ENCODE data around the gene ABHD6. TPM values are rescaled to one million over a fixed set of nuclear protein-coding genes. Genes with fewer than 3 reads are reported as not detected.
"Not testable (repeated sequence)": the region's sequence is repeated elsewhere in the genome, so short reads cannot be mapped to it uniquely, and the experiment has no call there.

ABHD6 gene
- total RNA-seq, 2 donors from 2014 or later, result 3.5 to 5.5 TPM

- Mint-ChIP-seq H3K9me3 (no peaks in the 10 kb centered on the region), H3K36me3 (peaks cover 0 to 5% of the 10 kb centered on the region in 2 donors), H3K27ac (no peak overlapping the region)
- DNase-seq (ENCODE audit: low spot score in 2 of 2) (no peak), ATAC-seq (no peak)
These were observed 49.8 kb downstream of the ABHD6 start for GRCh38 chr3:58287354-58287753.

DNA sequence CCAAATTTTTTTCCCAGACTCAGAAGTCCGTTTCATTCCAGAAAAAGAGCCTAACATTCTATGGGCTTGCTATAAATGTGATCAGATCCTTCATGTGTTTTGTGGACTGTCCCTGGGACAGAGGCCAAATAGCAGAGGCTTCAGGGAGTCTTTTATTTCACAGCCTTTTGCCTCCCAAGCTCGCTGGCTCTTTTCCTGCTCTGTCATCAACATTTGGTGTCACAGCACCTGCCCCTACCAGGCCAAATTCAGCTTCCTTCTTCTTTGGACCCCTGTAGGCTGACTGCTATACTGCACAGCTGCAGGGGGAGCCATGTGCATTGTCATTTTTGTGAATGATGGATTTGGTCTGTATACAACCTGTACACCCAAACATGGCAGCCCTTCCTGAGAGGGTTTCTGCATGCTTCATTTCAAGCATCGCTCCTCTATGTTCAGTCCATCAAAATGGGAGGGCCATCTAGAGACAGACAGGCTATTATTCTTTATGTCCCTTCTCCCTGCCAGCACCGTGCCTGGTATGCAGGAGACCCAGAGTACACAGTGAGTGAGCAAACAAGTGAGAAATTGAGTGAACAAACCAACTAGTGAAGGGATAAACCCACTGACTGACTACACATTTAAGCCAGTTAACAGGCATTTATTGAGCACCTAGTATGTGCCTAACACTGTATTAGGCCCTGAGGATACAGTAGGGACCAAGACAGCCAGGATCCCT, 50.6 kb downstream of the ABHD6 start:
- H3K36me3 Mint-ChIP-seq, result peaks cover 0 to 5% of the 10 kb centered on the region in 2 donors
- H3K27ac Mint-ChIP-seq, result no peak overlapping the region
- H3K9me3 Mint-ChIP-seq, result no peaks in the 10 kb centered on the region
- no peak for ATAC-seq
- DNase-seq (ENCODE audit: low spot score in 2 of 2), result no peak

DNA sequence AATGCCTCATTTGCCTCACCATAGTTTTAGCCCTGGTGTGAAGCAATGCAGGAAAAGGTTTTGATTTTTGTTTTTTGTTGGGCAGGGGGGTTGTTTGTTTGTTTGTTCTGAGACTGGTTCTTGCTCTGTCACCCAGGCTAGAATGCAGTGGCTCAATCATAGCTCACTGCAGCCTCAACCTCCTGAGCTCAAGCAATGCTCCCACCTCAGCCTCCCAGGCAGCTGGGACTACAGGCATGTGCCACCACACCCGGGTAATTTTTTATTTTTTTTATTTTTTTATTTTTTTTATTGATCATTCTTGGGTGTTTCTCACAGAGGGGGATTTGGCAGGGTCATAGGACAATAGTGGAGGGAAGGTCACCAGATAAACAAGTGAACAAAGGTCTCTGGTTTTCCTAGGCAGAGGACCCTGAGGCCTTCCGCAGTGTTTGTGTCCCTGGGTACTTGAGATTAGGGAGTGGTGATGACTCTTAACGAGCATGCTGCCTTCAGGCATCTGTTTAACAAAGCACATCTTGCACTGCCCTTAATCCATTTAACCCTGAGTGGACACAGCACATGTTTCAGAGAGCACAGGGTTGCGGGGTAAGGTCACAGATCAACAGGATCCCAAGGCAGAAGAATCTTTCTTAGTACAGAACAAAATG, 51.5 kb downstream of the ABHD6 start:
- H3K27ac Mint-ChIP-seq; H3K9me3 Mint-ChIP-seq; ATAC-seq; DNase-seq (ENCODE audit: low spot score in 2 of 2); H3K36me3 Mint-ChIP-seq: not testable (repeated sequence)

DNA sequence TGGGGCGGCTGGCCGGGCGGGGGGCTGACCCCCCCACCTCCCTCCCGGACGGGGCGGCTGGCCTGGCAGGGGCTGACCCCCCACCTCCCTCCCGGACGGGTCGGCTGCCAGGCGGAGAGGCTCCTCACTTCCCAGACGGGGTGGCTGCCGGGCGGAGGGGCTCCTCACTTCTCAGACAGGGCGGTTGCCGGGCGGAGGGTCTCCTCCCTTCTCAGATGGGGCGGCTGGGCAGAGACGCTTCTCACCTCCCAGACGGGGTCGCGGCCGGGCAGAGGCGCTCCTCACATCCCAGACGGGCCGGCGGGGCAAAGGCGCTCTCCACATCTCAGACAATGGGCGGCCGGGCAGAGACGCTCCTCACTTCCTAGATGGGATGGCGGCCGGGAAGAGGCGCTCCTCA, 52.9 kb downstream of the ABHD6 start:
- ATAC-seq; DNase-seq (ENCODE audit: low spot score in 2 of 2); H3K27ac Mint-ChIP-seq; H3K36me3 Mint-ChIP-seq; H3K9me3 Mint-ChIP-seq: not testable (repeated sequence)

- Mint-ChIP-seq H3K36me3 (peaks cover 0 to 4% of the 10 kb centered on the region in 2 donors), H3K27ac (peak overlapping the region in 1 of 2 donors; percentile 23), H3K9me3 (no peaks in the 10 kb centered on the region)
- ATAC-seq, result no peak
- DNase-seq (ENCODE audit: low spot score in 2 of 2), result no peak
These were observed 54.2 kb downstream of the ABHD6 start for GRCh38 chr3:58291671-58292338.

GRCh38 chr3:58292866-58293265, 55.3 kb downstream of the ABHD6 start:
- H3K27ac Mint-ChIP-seq, result peak overlapping the region in 1 of 2 donors; percentile 18
- peaks cover 0 to 4% of the 10 kb centered on the region in 2 donors for H3K36me3 Mint-ChIP-seq
- no peaks in the 10 kb centered on the region for H3K9me3 Mint-ChIP-seq
- DNase-seq (ENCODE audit: low spot score in 2 of 2) (no peak), ATAC-seq (no peak)

DNA sequence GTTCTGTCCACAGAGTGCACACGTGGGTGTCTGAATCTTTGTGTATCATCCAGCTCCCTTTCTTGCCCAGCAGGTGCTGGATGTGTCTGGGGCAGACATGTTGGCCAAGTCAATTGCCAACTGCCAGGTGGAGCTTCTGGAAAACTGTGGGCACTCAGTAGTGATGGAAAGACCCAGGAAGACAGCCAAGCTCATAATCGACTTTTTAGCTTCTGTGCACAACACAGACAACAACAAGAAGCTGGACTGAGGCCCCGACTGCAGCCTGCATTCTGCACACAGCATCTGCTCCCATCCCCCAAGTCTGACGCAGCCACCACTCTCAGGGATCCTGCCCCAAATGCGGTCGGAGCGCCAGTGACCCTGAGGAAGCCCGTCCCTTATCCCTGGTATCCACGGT, 55.9 kb downstream of the ABHD6 start:
- ATAC-seq (no peak), DNase-seq (ENCODE audit: low spot score in 2 of 2) (no peak)
- Mint-ChIP-seq H3K27ac (no peak overlapping the region), H3K36me3 (peaks cover 0 to 4% of the 10 kb centered on the region in 2 donors), H3K9me3 (no peaks in the 10 kb centered on the region)

- peak overlapping the region in 1 of 2 donors; percentile 14 for H3K27ac Mint-ChIP-seq
- no peak for ATAC-seq
These were observed 58.7 kb downstream of the ABHD6 start for GRCh38 chr3:58296269-58296668.

DNA sequence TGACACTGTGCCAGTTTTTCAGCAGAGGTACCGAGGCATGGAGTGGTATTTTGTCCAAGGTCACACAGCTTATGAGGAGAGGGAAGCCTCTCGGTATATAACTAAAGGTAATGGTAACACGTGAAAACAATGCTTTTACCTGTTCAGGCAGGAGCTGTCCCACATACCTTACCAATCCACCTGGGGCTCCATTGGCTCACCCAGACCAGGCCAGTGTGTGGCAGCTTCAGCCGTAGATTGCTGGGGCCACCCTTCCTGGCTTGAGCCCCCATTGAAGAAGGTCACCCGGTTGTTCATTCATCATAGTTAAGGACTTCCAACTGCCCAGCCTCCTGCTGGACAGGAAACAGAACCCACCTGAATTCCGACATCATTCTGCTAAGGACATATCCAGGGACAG, 59.3 kb downstream of the ABHD6 start:
- H3K9me3 Mint-ChIP-seq, result no peaks in the 10 kb centered on the region
- peaks cover 0 to 4% of the 10 kb centered on the region in 2 donors for H3K36me3 Mint-ChIP-seq
- DNase-seq (ENCODE audit: low spot score in 2 of 2) (no peak), ATAC-seq (no peak)
- H3K27ac Mint-ChIP-seq, result no peak overlapping the region

More at GRCh38 chr3:58296269-58296668, 58.7 kb downstream of the ABHD6 start:
- no peak for DNase-seq (ENCODE audit: low spot score in 2 of 2)
- H3K9me3 Mint-ChIP-seq, result no peaks in the 10 kb centered on the region
- peaks cover 0 to 4% of the 10 kb centered on the region in 2 donors for H3K36me3 Mint-ChIP-seq

DNA sequence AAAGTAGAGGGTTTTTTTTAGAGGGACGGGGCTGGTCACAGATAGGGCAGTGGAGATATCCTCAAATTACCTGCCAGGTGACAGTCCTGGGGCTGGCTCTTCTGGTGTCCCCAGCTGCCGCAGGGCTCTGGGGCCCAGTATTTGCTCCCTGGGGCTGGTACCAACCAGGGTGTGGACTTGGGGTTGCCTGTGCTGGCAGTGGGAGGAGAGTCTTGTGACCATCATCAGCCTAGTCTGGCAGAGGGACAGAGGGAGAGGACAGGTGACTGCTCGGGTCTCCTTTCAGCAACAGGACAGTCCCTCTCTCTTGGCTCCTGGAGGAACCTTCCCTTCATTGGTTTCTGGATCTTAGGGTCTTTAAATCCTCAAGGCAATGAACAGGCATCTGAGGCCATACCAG, 60.6 kb downstream of the ABHD6 start:
- no peaks in the 10 kb centered on the region for H3K9me3 Mint-ChIP-seq
- H3K36me3 Mint-ChIP-seq, result peaks cover 0 to 4% of the 10 kb centered on the region in 2 donors
- ATAC-seq, result no peak
- H3K27ac Mint-ChIP-seq, result no peak overlapping the region
- no peak for DNase-seq (ENCODE audit: low spot score in 2 of 2)

- no peak overlapping the region for H3K27ac Mint-ChIP-seq
- DNase-seq (ENCODE audit: low spot score in 2 of 2) (no peak), ATAC-seq (no peak)
- H3K36me3 Mint-ChIP-seq, result peaks cover 0 to 4% of the 10 kb centered on the region in 2 donors
- H3K9me3 Mint-ChIP-seq, result no peaks in the 10 kb centered on the region
These were observed 61.5 kb downstream of the ABHD6 start for GRCh38 chr3:58299075-58299474.

DNA sequence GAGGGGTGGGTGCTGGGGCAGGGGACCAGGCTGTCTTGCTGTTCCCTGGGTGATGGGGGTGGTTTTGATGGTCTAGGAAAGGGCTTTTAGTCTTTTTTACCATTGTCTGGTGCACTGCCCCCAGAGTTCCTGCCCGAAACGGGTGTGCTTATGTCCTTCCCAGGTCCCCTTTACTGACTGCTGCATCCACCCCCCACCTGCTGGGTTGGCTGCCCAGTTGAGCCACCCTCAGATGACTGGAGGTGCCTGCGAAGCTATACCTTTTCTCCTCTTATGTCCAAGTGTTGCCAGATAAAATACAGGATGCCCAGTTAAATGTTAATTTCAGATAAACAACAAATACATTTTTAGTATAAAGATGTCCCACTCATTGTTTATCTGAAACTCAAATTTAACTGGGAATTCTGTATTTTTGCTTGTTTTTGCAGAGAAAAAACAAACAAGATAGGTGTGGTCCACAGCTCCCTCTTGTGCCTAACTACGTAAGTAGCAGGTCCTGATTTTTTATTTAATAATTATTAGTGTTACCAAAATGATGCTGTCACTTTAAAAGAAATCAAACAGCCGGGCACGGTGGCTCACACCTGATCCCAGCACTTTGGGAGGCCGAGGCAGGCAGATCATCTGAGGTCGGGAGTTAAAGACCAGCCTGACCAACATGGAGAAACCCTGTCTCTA, 62.4 kb downstream of the ABHD6 start:
- ATAC-seq, result no peak
- Mint-ChIP-seq H3K9me3 (no peaks in the 10 kb centered on the region), H3K36me3 (peaks cover 0 to 4% of the 10 kb centered on the region in 2 donors), H3K27ac (no peak overlapping the region)
- no peak for DNase-seq (ENCODE audit: low spot score in 2 of 2)

DNA sequence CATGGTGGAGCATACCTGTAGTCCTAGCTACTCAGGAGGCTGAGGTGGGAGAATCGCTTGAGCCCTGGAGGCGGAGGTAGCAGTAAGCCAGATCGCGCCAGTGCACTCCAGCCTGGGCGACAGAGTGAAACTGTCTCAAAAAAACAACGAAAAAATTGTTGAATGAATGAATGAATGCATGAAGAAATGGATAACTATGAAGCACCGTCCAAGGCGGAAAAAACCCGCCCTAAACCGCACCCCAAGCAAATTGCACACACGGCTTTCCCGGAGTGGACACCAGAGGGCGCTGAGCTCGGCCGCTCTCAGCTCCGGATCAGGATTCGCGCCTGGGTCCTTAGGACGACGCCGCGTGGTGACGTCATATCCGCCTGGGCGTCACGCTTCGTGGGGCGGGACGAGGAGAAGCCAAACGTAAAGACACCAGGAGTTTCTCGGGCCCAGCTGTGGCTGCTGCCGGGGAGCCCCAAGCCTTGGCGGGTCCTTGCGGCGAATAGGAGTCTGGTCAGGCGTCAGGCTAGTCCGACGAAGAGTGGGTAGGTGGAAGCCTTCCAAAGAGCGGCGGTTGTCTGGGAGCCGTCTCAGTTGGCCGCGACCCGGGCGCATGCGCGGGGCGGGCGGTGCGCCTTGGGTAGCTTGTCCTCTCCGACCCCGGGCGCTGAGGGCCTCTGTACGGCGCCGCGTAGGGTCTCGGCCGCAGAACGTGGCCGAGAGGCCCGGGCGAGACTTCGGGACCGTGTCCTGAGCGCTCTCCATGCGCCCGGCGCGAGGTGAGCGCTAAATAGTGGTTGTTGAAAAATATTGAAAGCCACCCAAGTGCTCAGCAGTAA, 68.5 kb downstream of the ABHD6 start, which contains the start of the genes HTD2 and RPP14:
HTD2 (plus strand) TSS at position 639 of the 830 bp plus-strand sequence. CDS start 11,094 bp downstream, outside the sequence.
RPP14 (plus strand) TSS at position 364 of the 830 bp plus-strand sequence. CDS start 4,085 bp downstream, outside the sequence.
- Mint-ChIP-seq H3K36me3 (peaks cover 17 to 21% of the 10 kb centered on the region in 2 donors), H3K9me3 (no peaks in the 10 kb centered on the region), H3K27ac (peak within 1 kb of the TSS; percentile 99 to 100)
- DNase-seq (ENCODE audit: low spot score in 2 of 2), result peak; percentile 98
- peak; percentile 91 to 93 for ATAC-seq

DNA sequence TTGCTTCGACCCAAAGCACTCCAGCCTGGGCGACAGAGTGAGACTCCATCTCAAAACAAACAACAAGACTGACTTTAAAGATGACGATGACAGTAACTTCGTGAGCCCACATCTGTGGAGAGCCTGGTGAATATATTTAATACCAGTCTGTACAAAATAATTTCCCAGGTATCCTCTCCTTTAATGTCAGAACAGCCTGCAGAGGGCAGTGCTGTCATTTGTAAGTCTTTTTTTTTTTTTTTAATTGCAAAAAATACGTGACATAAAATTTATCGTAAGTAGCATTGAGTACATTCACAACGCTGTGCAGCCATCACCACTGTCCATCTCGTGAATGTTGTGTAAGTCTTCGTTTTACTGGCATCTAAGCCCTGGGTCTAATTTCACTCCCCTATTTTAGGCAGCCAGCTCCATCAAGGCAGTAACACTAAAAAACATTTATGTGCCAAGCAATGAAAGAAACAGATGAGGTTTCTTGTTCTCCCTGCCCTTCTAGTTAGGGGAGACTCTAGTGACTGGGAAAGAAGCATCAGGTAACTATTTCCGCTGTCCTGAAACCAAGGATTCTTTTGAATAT, 70.1 kb downstream of the ABHD6 start:
- H3K9me3 Mint-ChIP-seq, result no peaks in the 10 kb centered on the region
- ATAC-seq, result no peak
- H3K36me3 Mint-ChIP-seq, result peaks cover 20 to 29% of the 10 kb centered on the region in 2 donors
- peak in 1 of 2 donors; percentile 37 for DNase-seq (ENCODE audit: low spot score in 2 of 2)
- H3K27ac Mint-ChIP-seq, result peak overlapping the region; percentile 99 to 100

- peaks cover 20 to 35% of the 10 kb centered on the region in 2 donors for H3K36me3 Mint-ChIP-seq
These were observed 71.1 kb downstream of the ABHD6 start for GRCh38 chr3:58308728-58309127.

More at GRCh38 chr3:58308728-58309127, 71.1 kb downstream of the ABHD6 start:
- H3K9me3 Mint-ChIP-seq, result no peaks in the 10 kb centered on the region
- DNase-seq (ENCODE audit: low spot score in 2 of 2) (no peak), ATAC-seq (no peak)
- H3K27ac Mint-ChIP-seq, result peak overlapping the region; percentile 85 to 99

All from activated naive CD4-positive, alpha-beta T cell treated with anti-CD3 and anti-CD28 coated beads, Interleukin-2, amount 50 U/mL, for 72 hours (primary cell).